ENCODE measurements around the gene ERLIN1.

DNA sequence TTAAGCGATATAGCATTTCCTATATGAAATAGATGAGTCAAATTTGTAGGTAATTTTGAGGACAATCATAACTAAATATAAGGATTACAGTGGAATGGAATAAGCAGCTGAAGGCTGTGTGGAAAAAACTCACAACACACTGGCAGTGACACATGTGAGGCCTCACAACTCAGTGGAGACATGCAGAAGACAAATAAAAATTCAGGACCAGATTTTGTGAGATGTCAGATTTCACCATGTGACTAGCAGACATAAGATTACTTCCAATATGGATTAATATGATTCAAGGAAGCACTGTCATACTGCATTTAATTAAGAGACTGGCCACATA lies 17.6 kb downstream of the ERLIN1 start:
- TF ChIP-seq, protein P1, sequence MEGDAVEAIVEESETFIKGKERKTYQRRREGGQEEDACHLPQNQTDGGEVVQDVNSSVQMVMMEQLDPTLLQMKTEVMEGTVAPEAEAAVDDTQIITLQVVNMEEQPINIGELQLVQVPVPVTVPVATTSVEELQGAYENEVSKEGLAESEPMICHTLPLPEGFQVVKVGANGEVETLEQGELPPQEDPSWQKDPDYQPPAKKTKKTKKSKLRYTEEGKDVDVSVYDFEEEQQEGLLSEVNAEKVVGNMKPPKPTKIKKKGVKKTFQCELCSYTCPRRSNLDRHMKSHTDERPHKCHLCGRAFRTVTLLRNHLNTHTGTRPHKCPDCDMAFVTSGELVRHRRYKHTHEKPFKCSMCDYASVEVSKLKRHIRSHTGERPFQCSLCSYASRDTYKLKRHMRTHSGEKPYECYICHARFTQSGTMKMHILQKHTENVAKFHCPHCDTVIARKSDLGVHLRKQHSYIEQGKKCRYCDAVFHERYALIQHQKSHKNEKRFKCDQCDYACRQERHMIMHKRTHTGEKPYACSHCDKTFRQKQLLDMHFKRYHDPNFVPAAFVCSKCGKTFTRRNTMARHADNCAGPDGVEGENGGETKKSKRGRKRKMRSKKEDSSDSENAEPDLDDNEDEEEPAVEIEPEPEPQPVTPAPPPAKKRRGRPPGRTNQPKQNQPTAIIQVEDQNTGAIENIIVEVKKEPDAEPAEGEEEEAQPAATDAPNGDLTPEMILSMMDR (IDR thresholded peaks at IDR 0.05) = no peak
- TF ChIP-seq POLR2A (IDR thresholded peaks at IDR 0.05) = no peak

All from prostate gland (tissue), 2 donors.